H4 (cell line): ENCODE data around the gene C5. TPM values are rescaled to one million over a fixed set of nuclear protein-coding genes. Genes with fewer than 3 reads are reported as not detected.
A peak's percentile ranks its signal among the peaks of the same experiment; 100 is the strongest.
"Not testable (repeated sequence)": the region's sequence is repeated elsewhere in the genome, so short reads cannot be mapped to it uniquely, and the experiment has no call there.

Source experiments
- DNase-seq: peaks from one replicate; pipeline ENCODE4 v3.0.0-alpha.2; 2015; ENCODE audit warnings: low spot score
- total RNA-seq: library from RNA; depleted of rRNA; stranded (reverse); fragments of >200 nt; shearing (Covaris generic); gene quantifications from 2 replicates; pipeline ENCODE4 v1.2.3, GENCODE V29; 2014

The C5 gene
- total RNA-seq, 1 experiment from 2014 or later: 4.5 TPM

DNA sequence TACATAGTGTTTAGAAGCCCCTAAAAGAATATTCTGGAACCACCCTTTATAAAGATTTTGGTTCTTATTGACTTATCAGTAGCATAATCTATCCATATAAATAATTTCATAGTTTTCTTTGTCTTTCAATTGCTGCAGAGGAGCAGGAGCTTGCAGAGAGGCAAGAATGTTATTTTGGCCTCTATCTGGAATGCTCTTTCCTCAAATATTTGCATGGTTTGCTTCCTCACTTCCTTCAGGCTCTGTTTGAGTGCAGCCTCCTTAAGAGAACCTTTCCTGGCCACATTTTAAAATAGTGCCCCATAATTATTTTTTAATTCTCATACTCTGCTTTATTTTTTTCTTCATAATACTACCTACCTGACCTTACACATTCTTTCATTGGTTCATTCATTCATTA lies 1.5 kb downstream of the C5 start:
- no peak for DNase-seq

DNA sequence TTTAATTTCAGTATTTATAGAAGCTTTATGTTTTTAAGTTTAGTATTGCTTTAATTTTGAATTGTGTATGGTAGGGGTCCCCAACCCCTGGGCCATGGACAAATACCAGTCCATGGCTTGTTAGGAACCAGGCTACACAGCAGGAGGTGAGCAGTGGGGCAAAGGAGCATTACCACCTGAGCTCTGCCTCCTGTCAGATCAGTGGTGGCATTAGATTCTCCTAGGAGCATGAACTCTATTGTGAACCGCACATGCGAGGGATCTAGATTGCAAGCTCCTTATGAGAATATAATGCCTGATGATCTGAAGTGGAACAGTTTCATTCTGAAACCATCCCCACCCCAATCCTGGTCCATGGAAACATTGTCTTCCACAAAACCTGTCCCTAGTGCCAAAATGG lies 1.9 kb downstream of the C5 start:
- no peak for DNase-seq

DNA sequence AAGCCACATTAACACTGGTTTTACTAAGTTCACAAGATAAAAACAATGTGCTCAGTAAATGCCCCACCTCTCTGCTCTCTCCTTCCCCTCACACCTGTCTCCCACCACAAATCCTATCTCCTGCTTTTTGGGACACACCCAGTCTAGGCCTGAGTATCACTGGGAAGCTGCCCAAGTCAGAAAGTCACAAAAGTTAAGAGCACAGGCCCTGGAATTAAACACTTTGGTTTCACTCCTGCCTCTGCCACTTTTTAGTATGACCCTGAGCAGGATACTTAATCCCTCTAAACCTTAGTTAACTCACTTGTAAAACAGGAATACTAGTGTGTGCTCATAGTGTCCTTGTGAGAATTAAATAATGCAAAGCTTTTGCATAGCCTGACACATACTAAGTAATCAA lies 11.3 kb downstream of the C5 start:
- no peak for DNase-seq

DNA sequence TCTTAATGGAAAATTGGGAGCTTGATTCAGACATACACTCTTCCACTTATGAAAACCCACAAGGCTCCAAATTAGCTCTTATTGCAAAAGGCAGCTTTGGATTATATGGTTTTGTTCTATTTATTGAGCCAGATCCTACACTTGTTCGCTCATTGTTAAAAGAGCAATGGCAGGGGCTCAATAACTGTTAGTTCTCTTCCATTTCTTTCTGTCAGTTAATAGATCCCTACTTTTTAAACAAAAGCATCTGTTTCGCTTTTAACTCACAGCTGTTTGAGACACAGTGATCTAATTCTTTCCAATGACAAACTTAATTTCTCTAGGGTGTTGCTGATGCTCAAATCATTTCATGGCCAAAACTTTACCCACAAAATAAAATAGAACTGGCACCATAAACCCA lies 11.7 kb downstream of the C5 start:
- DNase-seq: no peak

DNA sequence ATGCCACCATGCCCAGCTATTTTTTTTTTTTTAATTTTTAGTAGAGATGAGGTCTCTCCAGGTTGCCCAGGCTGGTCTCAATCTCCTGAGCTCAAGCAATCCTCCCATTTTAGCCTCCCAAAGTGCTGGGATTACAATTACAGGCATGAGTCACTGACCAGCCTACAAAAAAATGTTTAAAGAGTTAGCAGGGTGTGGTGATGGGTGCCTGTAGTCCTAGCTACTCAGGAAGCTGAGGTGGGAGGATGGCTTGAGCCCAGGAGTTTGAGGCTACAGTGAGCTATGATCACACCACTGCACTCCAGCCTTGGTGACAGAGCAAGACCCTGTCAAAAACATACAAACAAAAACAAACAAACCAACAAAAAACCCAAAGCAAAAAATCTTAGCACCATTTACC lies 14.4 kb downstream of the C5 start:
- peak; percentile 20 for DNase-seq

DNA sequence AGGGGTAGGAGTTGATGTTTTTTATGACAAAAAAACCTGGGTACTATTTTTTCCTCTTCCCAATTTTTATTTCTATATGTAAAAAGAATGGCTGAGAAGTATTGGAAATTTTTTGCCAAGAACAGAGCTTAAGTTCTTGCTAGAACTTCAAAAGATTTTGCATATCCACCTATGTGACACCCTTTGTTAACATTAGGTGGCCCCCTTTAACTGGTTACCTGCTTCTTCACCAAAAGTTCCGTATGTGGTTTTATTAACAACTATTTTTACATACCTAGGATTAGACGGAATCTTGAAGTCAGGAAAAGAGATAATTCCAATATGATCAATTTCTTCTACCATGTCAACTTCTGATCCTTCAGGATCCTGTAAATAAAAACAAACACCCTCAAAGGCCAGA lies 15.5 kb downstream of the C5 start:
- no peak for DNase-seq

DNA sequence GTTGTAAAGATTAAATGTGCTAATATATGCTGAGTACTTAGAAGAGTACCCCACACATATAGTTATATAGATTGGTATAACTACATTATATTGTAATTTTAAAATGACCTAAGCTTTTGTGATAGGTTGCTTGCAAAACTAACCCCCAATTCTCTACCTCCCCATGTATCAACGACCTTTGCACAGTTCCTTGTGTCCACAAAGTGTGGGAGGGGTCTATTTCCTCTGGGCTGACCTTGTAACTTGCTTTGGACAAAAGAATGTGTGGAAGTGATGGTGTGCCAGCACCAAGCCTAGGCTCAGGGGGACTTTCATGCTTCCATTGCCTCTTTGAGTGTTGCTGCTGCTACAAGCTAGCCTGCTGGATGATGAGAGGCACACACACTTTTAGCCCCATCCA lies 20.6 kb downstream of the C5 start:
- no peak for DNase-seq

DNA sequence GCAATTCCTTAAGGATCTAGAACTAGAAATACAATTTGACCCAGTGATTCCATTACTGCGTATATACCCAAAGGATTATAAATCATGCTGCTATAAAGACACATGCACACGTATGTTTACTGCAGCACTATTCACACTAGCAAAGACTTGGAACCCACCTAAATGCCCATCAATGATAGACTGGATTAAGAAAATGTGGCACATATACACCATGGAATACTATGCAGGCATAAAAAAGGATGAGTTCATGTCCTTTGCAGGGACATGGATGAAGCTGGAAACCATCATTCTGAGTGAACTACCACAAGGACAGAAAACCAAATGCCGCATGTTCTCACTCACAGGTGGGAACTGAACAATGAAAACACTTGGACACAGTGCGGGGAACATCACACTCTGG lies 21.8 kb downstream of the C5 start:
- DNase-seq: not testable (repeated sequence)

DNA sequence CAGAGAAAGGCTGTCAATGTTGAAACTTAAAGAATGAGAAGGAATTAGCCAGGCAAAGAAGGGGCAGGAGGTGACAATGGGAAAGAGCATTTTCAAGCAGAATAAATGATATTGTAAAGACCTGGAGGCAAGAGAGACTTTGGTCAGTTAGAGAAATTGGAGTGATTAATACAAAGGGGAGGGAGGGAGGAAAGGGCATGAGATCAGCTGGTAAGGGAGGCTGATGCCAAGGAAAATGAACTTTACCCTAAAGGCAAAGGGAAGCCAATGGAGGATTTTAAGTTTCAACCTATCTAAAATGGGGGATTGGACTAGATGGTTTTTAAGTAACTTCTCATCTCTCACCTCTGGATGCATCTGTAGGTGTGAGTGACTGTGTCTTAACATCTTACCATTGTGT lies 23.3 kb downstream of the C5 start:
- no peak for DNase-seq

DNA sequence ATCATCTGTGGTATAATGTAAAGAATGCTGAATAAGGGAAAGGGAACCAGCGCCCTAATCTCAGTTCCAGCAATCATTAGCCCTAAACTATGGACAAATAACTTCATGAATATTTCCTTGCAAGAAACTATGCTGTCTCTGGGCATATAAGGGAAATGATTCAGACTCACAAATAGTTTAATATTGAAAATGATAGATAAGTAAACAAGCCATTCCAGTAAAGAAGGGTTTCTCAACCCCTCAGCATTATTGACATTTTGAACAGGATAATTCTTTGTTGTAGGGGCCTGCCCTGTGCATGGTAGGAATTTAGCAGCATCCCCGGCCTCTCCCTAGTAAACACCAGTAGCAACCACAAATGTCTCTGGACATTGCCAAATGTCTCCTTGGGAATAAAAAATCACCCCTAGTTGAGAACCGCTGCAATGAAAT lies 23.8 kb downstream of the C5 start:
- DNase-seq: no peak

DNA sequence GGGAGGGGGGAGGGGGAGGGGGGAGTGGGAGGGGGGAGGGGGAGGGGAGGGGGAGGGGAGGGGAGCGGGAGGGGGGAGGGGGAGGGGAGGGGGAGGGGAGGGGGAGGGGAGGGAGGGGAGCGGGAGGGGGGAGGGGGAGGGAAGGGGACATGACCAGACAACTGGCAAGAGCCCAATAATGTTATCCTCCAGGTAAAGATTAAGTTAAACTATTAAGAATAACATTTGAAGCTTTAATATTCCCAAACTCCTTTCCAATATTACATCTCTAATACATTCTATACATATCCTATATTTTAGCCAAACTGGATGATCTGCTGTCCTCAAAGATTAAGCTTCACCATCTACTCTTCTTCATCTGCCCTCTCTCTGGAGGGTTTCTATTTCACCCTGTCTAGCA lies 25.8 kb downstream of the C5 start:
- no peak for DNase-seq

DNA sequence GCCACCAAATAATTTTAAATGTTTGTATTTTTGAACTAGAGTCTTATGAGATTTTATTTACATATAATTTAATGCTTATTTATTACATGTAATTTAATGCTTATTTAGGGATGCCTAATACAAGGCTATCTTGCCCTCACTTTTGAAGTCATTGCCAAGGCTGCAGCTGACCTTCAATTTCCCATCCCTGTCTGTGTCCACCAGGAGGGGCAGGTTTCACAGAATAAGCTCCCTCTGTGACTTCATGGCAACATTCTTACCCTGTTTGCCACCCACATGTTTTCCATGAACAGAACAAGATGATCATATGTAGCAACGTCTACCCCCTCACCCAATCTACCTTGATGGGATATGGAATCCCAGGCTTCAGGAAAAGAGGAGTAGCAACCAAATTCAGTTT lies 27.0 kb downstream of the C5 start:
- DNase-seq: no peak

DNA sequence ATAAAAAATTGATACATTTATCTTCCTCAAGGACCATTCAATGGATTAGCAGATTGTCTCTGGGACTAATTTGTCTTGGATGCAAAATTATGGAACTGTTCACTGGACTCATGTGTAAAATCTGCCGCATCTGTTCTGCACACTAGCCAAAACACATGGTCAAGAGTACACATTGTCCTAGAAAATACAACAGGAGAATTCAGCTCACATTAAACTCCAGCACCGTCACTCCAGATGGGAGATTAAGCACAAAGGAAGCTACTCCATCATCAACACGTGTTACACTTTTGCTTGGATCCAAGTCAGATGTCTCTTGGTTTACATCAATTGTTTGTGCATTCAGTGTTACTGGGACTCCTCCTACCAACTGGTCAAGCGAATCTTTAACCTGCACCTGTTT lies 28.8 kb downstream of the C5 start:
- DNase-seq: no peak

DNA sequence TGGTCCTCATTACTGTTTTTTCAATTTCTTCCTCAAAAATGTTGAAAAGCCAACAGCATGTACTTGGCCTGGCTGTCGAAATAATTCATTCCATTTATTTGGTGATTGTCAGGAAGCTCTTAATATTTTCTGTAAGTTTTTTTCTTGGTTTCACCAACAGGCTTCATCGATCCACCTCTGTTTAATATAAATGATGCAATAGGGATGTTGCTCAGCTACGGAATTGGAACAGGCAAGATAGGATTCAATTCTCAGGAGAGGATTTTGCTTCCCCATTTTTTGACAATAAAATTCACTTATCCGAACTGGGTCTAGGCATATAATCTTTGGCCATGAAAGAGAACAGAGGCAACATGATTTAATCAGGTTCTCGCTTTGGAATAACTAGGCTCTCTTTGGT lies 30.8 kb downstream of the C5 start:
- no peak for DNase-seq

DNA sequence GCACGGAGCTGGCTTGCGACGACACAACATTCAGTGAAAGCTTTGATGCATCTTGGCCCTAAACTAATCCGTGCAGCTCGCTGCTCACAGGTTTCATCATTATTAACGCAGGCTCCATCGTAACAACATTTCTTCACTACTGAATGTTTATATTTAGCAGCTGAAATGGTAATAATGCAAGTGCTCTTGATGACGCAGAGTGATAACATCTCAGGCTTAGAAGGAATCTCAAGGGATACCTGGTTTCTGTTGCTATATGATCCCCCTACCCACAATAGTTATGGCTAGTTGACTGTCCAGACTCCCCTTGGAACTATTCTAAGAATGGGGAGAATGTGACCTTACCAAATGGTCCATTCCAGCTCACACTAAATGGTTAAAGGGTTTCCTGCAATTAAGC lies 36.2 kb downstream of the C5 start:
- DNase-seq: no peak

DNA sequence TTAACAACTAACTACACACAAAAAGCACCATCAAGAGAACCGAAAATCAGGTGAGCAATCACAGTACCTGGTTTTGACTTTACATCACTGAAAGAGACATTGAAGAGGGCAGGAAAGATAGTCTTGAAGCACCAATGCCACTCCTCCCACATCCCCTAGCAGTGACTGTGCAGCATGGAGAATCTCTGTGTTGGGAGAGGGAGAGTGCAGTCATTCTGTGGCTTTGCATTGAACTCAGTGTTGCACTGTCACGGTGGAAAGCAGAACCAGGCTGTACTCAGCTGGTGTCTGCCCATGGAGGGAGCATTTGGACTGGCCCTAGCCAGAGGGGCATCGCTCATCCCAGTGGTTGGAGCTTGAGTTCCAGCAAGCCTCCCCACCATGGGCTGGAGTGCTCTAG lies 40.4 kb downstream of the C5 start:
- DNase-seq: no peak

DNA sequence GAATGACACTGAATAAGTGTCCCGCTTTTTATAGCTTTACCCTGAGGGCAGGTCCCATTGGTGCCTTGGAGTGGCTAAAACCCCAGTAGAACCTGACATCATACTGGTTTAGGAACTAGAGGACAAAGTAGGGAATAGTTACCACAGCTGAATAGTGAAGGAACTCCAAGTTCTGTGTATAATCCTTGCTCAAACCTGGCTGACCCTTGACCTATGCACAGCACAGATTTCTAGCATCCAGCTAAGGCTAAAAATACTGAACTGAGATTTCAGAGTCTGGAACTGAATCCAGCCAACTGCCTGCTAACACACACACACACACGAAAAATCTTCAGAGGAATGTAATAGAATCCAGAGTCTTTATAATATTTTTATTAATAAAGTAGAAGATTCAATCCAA lies 50.8 kb downstream of the C5 start:
- no peak for DNase-seq

DNA sequence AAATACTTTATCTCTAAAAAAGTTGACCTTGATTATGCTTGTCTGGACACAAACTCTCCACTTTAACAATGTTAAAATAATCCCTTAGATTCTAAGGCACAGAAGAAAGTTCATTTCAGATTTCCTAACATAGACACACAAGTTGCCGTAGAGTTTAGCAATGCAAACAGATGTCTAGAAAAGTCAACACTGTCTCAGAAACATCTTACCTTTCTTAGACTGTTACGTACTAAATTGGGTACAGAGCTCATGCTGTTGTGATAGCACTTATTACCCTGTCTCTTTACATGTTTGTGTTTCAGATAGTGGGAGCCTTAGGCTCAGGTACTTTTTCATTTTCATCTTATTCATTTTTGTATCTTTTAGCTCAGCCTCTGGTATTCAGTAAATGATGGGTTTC lies 52.0 kb downstream of the C5 start:
- DNase-seq: no peak

DNA sequence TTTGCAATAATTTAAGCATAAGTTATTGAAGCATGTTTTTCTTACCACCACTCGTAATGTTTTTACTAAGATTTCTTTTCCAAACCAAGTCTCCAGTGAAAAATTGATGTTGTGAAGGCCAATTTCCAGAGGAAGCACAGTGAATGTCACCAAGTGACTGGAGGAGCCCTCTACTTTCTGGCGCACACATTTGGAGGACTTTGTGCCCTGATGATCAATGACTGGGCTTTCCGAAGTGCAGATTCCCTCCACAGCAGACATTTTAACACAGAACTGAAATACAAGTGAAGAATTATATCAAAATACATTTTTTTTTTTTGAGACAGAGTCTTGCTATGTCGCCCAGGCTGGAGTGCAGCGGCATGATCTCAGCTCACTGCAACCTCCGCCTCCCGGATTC lies 52.6 kb downstream of the C5 start:
- no peak for DNase-seq

DNA sequence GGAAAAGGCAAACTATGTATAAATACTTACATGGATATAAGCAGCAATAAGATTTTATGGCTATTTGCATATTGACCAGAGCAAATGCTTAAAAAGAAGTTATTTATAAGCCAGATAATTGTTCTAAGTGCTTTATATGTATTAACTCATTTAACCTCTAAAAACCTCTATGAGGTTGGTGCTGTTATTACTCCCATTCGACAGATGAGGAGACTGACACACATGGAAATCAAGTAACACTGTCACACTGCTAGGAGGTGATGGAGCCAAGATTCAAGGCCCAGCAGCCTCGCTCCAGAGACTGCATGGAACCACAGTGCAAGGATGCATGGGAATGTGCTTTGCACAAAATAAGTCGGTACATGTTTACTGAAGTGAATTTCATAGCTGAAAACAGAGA lies 53.7 kb downstream of the C5 start:
- no peak for DNase-seq

DNA sequence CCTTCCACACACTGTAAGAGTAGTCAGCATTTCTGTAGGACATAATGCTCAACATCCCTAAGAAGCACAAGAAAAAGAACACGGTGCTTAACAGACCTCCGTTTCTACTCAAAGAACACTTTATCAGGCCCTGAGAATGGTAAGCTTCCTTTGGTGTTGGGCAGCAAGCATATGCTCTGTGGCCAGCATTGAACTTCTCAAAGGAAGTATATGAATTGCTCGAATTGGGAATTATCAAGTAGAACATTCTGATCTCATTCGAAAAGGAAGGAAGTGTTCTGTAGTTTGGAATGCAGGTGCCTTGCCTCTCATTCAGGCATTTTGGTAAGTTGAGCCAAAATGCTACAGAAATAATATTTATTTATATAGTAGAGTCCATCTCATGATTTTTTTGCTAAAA lies 61.0 kb downstream of the C5 start:
- DNase-seq: no peak

DNA sequence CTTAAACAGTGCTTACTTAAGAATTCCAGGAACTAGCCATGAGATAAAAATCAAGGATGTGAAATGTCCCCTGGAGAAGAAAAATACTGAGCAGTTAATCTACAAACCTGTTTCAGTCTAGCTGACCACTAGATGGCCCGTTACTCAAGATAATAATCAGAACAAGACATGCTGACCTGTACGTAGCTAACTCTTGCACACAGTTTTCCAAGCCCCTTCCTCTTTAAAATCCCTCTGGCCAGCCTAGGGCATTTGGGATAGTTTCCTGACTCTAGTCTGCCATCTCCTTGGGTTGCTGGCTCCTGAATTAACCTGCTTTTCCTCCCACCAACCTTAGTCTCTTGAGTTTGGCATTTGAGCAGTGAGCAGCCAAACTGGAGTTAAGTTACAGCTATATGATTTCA lies 64.3 kb downstream of the C5 start:
- peak; percentile 42 for DNase-seq

DNA sequence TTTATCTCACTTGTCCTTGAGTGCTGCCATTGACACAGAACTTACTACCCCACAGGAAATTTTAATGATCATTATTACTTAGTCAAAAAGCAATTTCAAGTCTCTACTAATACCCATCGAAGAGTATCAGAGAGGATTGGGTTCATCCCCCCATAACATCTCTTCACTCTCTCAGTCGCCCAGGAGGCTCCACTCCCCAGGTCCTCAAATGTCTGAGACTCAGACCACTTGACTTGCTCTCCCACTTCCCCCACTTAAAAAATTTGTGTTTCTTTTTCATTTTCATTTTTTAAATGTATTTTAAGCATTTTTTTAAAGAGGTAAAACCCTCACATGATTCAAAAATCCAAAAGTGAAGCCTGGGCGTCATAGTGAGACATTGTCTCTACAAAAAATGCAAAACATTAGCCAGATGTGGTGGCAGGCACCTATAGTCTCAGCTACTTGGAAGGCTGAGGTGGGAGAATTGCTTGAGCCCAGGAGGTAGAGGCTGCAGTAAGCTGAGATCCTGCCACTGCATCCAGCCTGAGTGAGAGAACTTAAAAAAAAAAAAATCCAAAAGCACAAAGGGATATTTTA lies 66.7 kb downstream of the C5 start:
- no peak for DNase-seq

DNA sequence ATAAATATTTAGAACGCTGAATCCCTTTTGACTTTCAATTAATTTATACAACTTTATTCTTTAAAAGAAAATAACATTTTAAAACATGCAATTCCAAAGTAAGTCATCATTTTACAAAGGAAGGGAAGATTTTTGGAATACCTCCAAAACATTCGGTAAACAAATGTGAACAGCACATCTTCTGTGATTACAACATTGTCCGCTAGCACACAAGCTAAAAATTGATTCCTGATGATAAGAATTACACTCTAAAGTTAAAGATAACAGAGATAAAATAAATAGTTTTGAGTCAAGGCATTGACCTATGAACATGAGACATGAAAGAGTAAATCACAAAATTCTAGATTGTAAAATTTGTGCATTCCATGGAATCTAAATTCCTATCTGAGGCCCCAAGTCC lies 67.2 kb downstream of the C5 start:
- no peak for DNase-seq

DNA sequence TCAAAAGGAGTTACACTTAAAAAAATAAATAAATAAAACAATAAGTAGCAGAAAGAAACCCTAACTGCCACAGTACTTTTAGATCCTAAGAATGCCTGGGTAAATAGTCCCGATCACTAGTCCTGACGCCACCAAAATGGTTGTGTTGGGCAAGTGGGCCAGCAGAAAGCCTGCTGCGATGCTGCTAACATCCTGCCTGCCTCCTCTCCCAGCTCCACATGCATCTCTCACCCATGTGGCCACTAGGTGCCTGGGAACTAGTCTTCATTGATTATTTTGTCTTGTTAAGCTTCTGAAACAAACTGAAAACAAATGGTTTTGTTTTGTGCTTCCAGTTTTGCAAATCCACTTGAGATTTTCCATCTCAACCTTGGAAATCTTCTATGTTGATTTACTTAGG lies 69.1 kb downstream of the C5 start:
- no peak for DNase-seq
